Neural cell (in vitro differentiated cells): ENCODE data around the gene KCTD11. TPM values are rescaled to one million over a fixed set of nuclear protein-coding genes. Genes with fewer than 3 reads are reported as not detected.

Experiments
- H2AFZ ChIP-seq: fragments of 200-600, 300-800 bp; sonication (generic), shearing (Covaris generic); 2 replicates; pipeline ENCODE4 v1.6.0; 2014; ENCODE audit warnings: low read depth, mild to moderate bottlenecking, antibody characterized with exemption, low read length, moderate library complexity
- H3F3A ChIP-seq: fragments of 200-600 bp; shearing (Covaris generic); 2 replicates; pipeline ENCODE4 v1.6.1; 2016; ENCODE audit warnings: mild to moderate bottlenecking, moderate library complexity, mixed read lengths, antibody characterized with exemption, low read length; ENCODE audit not compliant: insufficient read depth, poor library complexity, severe bottlenecking
- H3K27ac ChIP-seq: fragments of 200-600, 300-800 bp; sonication (generic), shearing (Covaris generic); 2 replicates; pipeline ENCODE4 v1.5.1; 2014; ENCODE audit warnings: mild to moderate bottlenecking, low read length, moderate library complexity
- H3K27me3 ChIP-seq: fragments of 300-800, 200-600 bp; sonication (generic), shearing (Covaris generic); 2 replicates; pipeline ENCODE4 v1.6.0; 2014; ENCODE audit warnings: mild to moderate bottlenecking, low read depth, low read length, moderate library complexity; ENCODE audit not compliant: insufficient read depth
- H3K36me3 ChIP-seq: fragments of 300-800, 200-600 bp; sonication (generic), shearing (Covaris generic); 2 replicates; pipeline ENCODE4 v1.5.1; 2014; ENCODE audit warnings: mild to moderate bottlenecking, antibody characterized with exemption, low read length, moderate library complexity; ENCODE audit not compliant: insufficient read depth
- H3K4me2 ChIP-seq: fragments of 300-800, 200-600 bp; sonication (generic), shearing (Covaris generic); 2 replicates; pipeline ENCODE4 v1.6.0; 2014; ENCODE audit warnings: mild to moderate bottlenecking, low read length
- H3K4me3 ChIP-seq: fragments of 300-800, 200-600 bp; sonication (generic), shearing (Covaris generic); 2 replicates; pipeline ENCODE4 v1.5.1; 2014; ENCODE audit warnings: mild to moderate bottlenecking, low read length, moderate library complexity
- H3K79me2 ChIP-seq: fragments of 200-600 bp; shearing (Covaris generic); replicated peaks from 2 replicates; pipeline ENCODE4 v1.6.0; 2014; ENCODE audit warnings: mild to moderate bottlenecking, low read length, moderate library complexity; ENCODE audit not compliant: insufficient read depth
- H3K9ac ChIP-seq: fragments of 300-800, 200-600 bp; sonication (generic), shearing (Covaris generic); 2 replicates; pipeline ENCODE4 v1.6.1; 2016; ENCODE audit warnings: mild to moderate bottlenecking, low read length, mixed read lengths
- H3K9me2 ChIP-seq: fragments of 200-600 bp; shearing (Covaris generic); 2 replicates; pipeline ENCODE4 v1.6.1; 2016; ENCODE audit warnings: mild to moderate bottlenecking, low read length, mixed read lengths; ENCODE audit not compliant: insufficient read depth
- H3K9me3 ChIP-seq: fragments of 200-600, 300-800 bp; sonication (generic), shearing (Covaris generic); 2 replicates; pipeline ENCODE4 v1.6.1; 2016; ENCODE audit warnings: mild to moderate bottlenecking, mixed run types, low read length, moderate library complexity, mixed read lengths
- H4K20me1 ChIP-seq: fragments of 200-600 bp; shearing (Covaris generic); 2 replicates; pipeline ENCODE4 v1.6.1; 2016; ENCODE audit warnings: mild to moderate bottlenecking, mixed run types; ENCODE audit not compliant: insufficient read depth
- CTCF ChIP-seq: fragments of 450-650 bp; IDR thresholded peaks from 2 replicates; pipeline ENCODE4 v1.5.1; 2014; ENCODE audit warnings: antibody characterized with exemption, mild to moderate bottlenecking, moderate library complexity; ENCODE audit not compliant: poor library complexity, severe bottlenecking
- EP300 ChIP-seq: fragments of 450-650 bp; conservative IDR thresholded peaks from 2 replicates; pipeline ENCODE4 v1.6.1; 2014; ENCODE audit warnings: antibody characterized with exemption, mild to moderate bottlenecking, moderate library complexity; ENCODE audit not compliant: poor library complexity, severe bottlenecking
- EZH2 ChIP-seq: fragments of 200-600, 300-800 bp; shearing (Covaris generic), sonication (generic); IDR thresholded peaks from 2 replicates; pipeline ENCODE4 v1.6.1; 2014; ENCODE audit warnings: antibody characterized with exemption, low read length, borderline replicate concordance, mild to moderate bottlenecking; ENCODE audit not compliant: insufficient read depth, poor library complexity, severe bottlenecking
- MXI1 ChIP-seq: fragments of 450-650 bp; conservative IDR thresholded peaks from 2 replicates; pipeline ENCODE4 v1.6.1; 2014; ENCODE audit warnings: antibody characterized with exemption, mild to moderate bottlenecking; ENCODE audit not compliant: poor library complexity, severe bottlenecking
- POLR2AphosphoS5 ChIP-seq: IDR thresholded peaks from 2 replicates; pipeline ENCODE4 v1.6.1; 2012
- RAD21 ChIP-seq: fragments of 450-650 bp; conservative IDR thresholded peaks from 2 replicates; pipeline ENCODE4 v1.6.1; 2014; ENCODE audit warnings: antibody characterized with exemption, mild to moderate bottlenecking, moderate library complexity
- REST ChIP-seq: IDR thresholded peaks from 2 replicates; pipeline ENCODE4 v1.6.1; 2012; ENCODE audit warnings: borderline replicate concordance
- SMC3 ChIP-seq: fragments of 450-650 bp; conservative IDR thresholded peaks from 2 replicates; pipeline ENCODE4 v1.6.1; 2014; ENCODE audit warnings: antibody characterized with exemption, mild to moderate bottlenecking, moderate library complexity; ENCODE audit not compliant: poor library complexity
- TAF1 ChIP-seq: IDR thresholded peaks from 2 replicates; pipeline ENCODE4 v1.6.1; 2012; ENCODE audit warnings: low read depth
- polyA plus RNA-seq: library from polyadenylated mRNA; depleted of rRNA; stranded (reverse); fragments of >200 nt; gene quantifications from 2 replicates; pipeline ENCODE4 v1.2.3, GENCODE V29; 2014

Gene KCTD11
- polyA plus RNA-seq, 1 donor from 2014 or later: 2.8 TPM

GRCh38 chr17:7357381-7357780 is 5.4 kb downstream of the KCTD11 start:
- no peaks in the 10 kb centered on the region for H3K9me2 ChIP-seq
- peaks cover 3% of the 10 kb centered on the region for H3K79me2 ChIP-seq
- H3K4me2 ChIP-seq: no peak overlapping the region
- no peaks in the 10 kb centered on the region for H4K20me1 ChIP-seq
- TF ChIP-seq EZH2 (no peak), CTCF (no peak), REST (no peak), MXI1 (no peak)
- H3K9ac ChIP-seq: no peak overlapping the region
- H3F3A ChIP-seq: no peaks in the 10 kb centered on the region
- H3K9me3 ChIP-seq: no peaks in the 10 kb centered on the region
- no peak overlapping the region for H2AFZ ChIP-seq
- H3K27ac ChIP-seq: no peak overlapping the region
- no peaks in the 10 kb centered on the region for H3K36me3 ChIP-seq
- no peaks in the 10 kb centered on the region for H3K27me3 ChIP-seq
- no peak overlapping the region for H3K4me3 ChIP-seq

GRCh38 chr17:7361906-7362305 is 9.9 kb downstream of the KCTD11 start:
- H3K27me3 ChIP-seq: no peaks in the 10 kb centered on the region
- H2AFZ ChIP-seq: no peak overlapping the region
- H3K79me2 ChIP-seq: no peaks in the 10 kb centered on the region
- H4K20me1 ChIP-seq: no peaks in the 10 kb centered on the region
- no peaks in the 10 kb centered on the region for H3F3A ChIP-seq
- H3K27ac ChIP-seq: no peak overlapping the region
- TF ChIP-seq TAF1 (no peak), POLR2AphosphoS5 (no peak), MXI1 (no peak), REST (no peak), CTCF (no peak), EP300 (no peak), RAD21 (no peak), SMC3 (no peak), EZH2 (no peak)
- no peaks in the 10 kb centered on the region for H3K9me2 ChIP-seq
- no peak overlapping the region for H3K4me3 ChIP-seq
- no peak overlapping the region for H3K9ac ChIP-seq
- no peak overlapping the region for H3K4me2 ChIP-seq
- H3K9me3 ChIP-seq: no peaks in the 10 kb centered on the region
- H3K36me3 ChIP-seq: no peaks in the 10 kb centered on the region
